ENCODE data around the gene PKP2. TPM values are rescaled to one million over a fixed set of nuclear protein-coding genes. Genes with fewer than 3 reads are reported as not detected.

Gene PKP2
- total and polyA plus RNA-seq, 2 of the 13 experiments (the other 11 are each of a cell fraction or from before 2014, with no cell fraction given), result 15.1 to 25.3 TPM

GRCh38 chr12:32755051-32755653, 141.4 kb downstream of the PKP2 start (continued):
- TF ChIP-seq E2F2 (CRISPR knock-in tag; IDR thresholded peaks at IDR 0.05; ENCODE audit: borderline replicate concordance) (no peak), HBP1 (CRISPR knock-in tag; IDR thresholded peaks at IDR 0.05; ENCODE audit: low read depth) (peak; percentile 25; the same call in 1 of the 2 replicates), DMTF1 (CRISPR knock-in tag; IDR thresholded peaks at IDR 0.05) (no peak), SSRP1 (CRISPR knock-in tag; IDR thresholded peaks at IDR 0.05) (no peak), CREBL2 (CRISPR knock-in tag; IDR thresholded peaks at IDR 0.05; ENCODE audit: borderline replicate concordance) (no peak), FOXA3 (CRISPR knock-in tag; IDR thresholded peaks at IDR 0.05) (0 out of 2 replicates have a peak, but pooled peaks have one; percentile 30), CBX1 (IDR thresholded peaks at IDR 0.05; ENCODE audit: low read depth) (peak; percentile 65), ZNF382 (CRISPR knock-in tag; IDR thresholded peaks at IDR 0.05; ENCODE audit: borderline replicate concordance) (no peak), NFYB (CRISPR knock-in tag; IDR thresholded peaks at IDR 0.05) (no peak), PRPF4 (IDR thresholded peaks at IDR 0.05; ENCODE audit: low read depth, low read length, poor library complexity, severe bottlenecking) (no peak), RORA (CRISPR knock-in tag; IDR thresholded peaks at IDR 0.05) (no peak), MAF1 (CRISPR knock-in tag; IDR thresholded peaks at IDR 0.05; ENCODE audit: borderline replicate concordance) (no peak), ZMAT3 (CRISPR knock-in tag; conservative IDR thresholded peaks at IDR 0.05) (no peak), NFATC3 (CRISPR knock-in tag; IDR thresholded peaks at IDR 0.05) (no peak), EHMT2 (IDR thresholded peaks at IDR 0.05; ENCODE audit: borderline replicate concordance, low read depth, low read length) (no peak), ZFY (CRISPR knock-in tag; IDR thresholded peaks at IDR 0.05) (peak; percentile 85), ERF (CRISPR knock-in tag; IDR thresholded peaks at IDR 0.05) (peak; percentile 62), ZSCAN29 (CRISPR knock-in tag; conservative IDR thresholded peaks at IDR 0.05) (no peak), MIER3 (CRISPR knock-in tag; IDR thresholded peaks at IDR 0.05; ENCODE audit: borderline replicate concordance) (peak; percentile 43; the same call in 1 of the 2 replicates), SAFB2 (CRISPR knock-in tag; IDR thresholded peaks at IDR 0.05; ENCODE audit: borderline replicate concordance, low read depth) (no peak; the same call in 1 of the 2 replicates), ZNF234 (CRISPR knock-in tag; conservative IDR thresholded peaks at IDR 0.05) (no peak), ZNF350 (CRISPR knock-in tag; IDR thresholded peaks at IDR 0.05; ENCODE audit: borderline replicate concordance, low read depth) (peak; percentile 62; the same call in 1 of the 2 replicates), GTF3A (CRISPR knock-in tag; conservative IDR thresholded peaks at IDR 0.05) (no peak)
- TF ChIP-seq, protein P1, sequence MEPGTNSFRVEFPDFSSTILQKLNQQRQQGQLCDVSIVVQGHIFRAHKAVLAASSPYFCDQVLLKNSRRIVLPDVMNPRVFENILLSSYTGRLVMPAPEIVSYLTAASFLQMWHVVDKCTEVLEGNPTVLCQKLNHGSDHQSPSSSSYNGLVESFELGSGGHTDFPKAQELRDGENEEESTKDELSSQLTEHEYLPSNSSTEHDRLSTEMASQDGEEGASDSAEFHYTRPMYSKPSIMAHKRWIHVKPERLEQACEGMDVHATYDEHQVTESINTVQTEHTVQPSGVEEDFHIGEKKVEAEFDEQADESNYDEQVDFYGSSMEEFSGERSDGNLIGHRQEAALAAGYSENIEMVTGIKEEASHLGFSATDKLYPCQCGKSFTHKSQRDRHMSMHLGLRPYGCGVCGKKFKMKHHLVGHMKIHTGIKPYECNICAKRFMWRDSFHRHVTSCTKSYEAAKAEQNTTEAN (CRISPR knock-in tag; conservative IDR thresholded peaks at IDR 0.05), result peak; percentile 36
- TF ChIP-seq, protein P2, sequence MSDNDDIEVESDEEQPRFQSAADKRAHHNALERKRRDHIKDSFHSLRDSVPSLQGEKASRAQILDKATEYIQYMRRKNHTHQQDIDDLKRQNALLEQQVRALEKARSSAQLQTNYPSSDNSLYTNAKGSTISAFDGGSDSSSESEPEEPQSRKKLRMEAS (IDR thresholded peaks at IDR 0.05), result peak; percentile 73; the same call in 1 of the 2 replicates
